ENCODE measurements around the gene KRT27. TPM values are rescaled to one million over a fixed set of nuclear protein-coding genes. Genes with fewer than 3 reads are reported as not detected.

Gene KRT27
- total and polyA plus RNA-seq, 4 donors = not detected

DNA sequence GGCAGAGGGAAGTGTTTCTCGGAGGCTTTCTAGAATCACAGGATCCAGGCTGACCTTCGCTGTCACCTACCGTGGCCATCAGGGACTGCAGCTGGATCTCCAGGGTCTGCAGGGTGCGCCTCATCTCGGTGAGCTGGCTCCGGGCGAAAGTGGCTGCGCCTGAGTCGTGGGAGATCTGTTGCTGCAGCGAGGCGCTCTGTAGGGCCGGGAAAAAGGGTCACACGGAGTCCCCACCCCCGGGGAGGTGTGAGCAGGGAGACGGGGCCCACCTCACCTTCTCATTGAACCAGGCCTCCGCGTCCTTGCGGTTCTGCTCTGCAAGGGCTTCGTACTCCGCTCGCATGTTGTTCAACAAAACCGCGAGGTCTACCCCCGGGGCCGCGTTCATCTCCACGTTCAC lies 14.5 kb upstream of the KRT27 start:
- Histone ChIP-seq H3K27me3 (ENCODE audit: control insufficient read depth in 1 of 2, insufficient read depth in 2 of 2, low read length in 1 of 2) (no peaks in the 10 kb centered on the region), H3K4me1 (ENCODE audit: control insufficient read depth in 1 of 2, insufficient read depth in 2 of 2, low read length in 2 of 2) (no peaks in the 10 kb centered on the region), H3K36me3 (ENCODE audit: control insufficient read depth in 1 of 2, insufficient read depth in 2 of 2, low read length in 1 of 2) (no peaks in the 10 kb centered on the region), H3K9me3 (ENCODE audit: control insufficient read depth, low read length) (no peaks in the 10 kb centered on the region), H3K27ac (ENCODE audit: low read depth in 1 of 2, low read length in 2 of 2) (no peak overlapping the region), H3K4me3 (ENCODE audit: low read length in 2 of 2) (no peak overlapping the region)
- DNase-seq (no peak), ATAC-seq (ENCODE audit: low FRiP score) (no peak)
- WGBS, 2 donors = 71 to 72% methylated on average over 27 of the region's 27 CpGs
- intact Hi-C loops (cut with DNase I) = no loop called here

DNA sequence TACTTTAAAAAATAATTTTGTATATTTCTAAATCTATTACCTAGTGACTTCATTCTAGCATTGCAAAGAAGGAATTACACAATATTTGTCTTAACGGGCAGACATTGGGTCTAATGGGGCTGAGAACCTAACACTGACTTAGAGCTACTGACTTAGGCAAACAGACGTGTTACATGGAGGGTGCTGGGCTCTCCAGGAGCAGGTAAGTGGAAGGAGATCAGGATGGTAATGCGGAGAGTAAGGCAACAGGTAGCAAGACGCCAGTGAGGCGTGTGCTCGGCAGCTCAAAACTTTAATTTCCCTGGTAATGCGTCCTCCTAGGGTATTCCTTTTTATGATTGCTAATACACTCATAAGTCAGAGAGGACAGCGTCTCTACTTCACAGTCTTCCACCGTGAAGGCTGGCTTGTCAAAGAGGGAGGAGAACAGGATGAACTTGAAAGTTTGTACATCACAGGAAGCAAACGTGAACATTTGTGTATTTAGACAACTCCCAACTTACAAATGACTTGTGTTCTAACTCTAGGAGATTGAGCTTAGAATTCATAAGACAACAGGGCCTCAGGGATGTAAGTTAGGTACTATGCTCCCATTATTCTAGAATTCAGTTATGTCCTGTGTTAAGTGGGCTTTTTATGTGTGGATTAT lies 12.8 kb upstream of the KRT27 start:
- Histone ChIP-seq H3K27ac (ENCODE audit: low read depth in 1 of 2, low read length in 2 of 2) (no peak overlapping the region), H3K4me1 (ENCODE audit: control insufficient read depth in 1 of 2, insufficient read depth in 2 of 2, low read length in 2 of 2) (peaks cover 0 to 2% of the 10 kb centered on the region in 2 donors), H3K27me3 (ENCODE audit: control insufficient read depth in 1 of 2, insufficient read depth in 2 of 2, low read length in 1 of 2) (no peaks in the 10 kb centered on the region), H3K36me3 (ENCODE audit: control insufficient read depth in 1 of 2, insufficient read depth in 2 of 2, low read length in 1 of 2) (no peaks in the 10 kb centered on the region), H3K4me3 (ENCODE audit: low read length in 2 of 2) (no peak overlapping the region), H3K9me3 (ENCODE audit: control insufficient read depth, low read length) (no peaks in the 10 kb centered on the region)
- 78 to 81% methylated on average over 10 of the region's 10 CpGs for WGBS, 2 donors
- ATAC-seq (ENCODE audit: low FRiP score) = no peak
- intact Hi-C loops (cut with DNase I) = no loop called here
- DNase-seq = no peak

DNA sequence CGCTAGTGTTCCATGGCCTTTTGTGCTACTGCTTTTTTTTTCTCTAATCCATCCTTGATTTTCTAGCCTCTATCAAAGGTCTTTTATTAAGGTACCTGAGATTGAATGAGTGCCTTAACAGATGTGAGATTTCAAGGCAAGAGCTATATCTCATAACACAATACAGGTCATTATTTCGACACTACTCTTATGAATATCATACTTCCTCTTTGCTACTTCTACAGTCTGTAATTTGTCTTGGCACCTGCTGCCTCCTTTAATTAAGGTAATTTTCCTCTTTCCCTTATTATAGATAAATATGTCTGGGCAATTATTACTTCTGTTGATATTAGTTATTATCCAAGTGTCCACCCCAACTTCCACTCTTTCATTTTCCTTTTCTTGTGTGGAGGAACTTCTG lies 12.1 kb upstream of the KRT27 start:
- Histone ChIP-seq H3K27ac (ENCODE audit: low read depth in 1 of 2, low read length in 2 of 2) (no peak overlapping the region), H3K27me3 (ENCODE audit: control insufficient read depth in 1 of 2, insufficient read depth in 2 of 2, low read length in 1 of 2) (no peaks in the 10 kb centered on the region), H3K4me3 (ENCODE audit: low read length in 2 of 2) (no peak overlapping the region), H3K4me1 (ENCODE audit: control insufficient read depth in 1 of 2, insufficient read depth in 2 of 2, low read length in 2 of 2) (peaks cover 0 to 2% of the 10 kb centered on the region in 2 donors), H3K9me3 (ENCODE audit: control insufficient read depth, low read length) (peaks cover under 1% of the 10 kb centered on the region), H3K36me3 (ENCODE audit: control insufficient read depth in 1 of 2, insufficient read depth in 2 of 2, low read length in 1 of 2) (no peaks in the 10 kb centered on the region)
- 86 to 93% methylated on average over 2 of the region's 2 CpGs for WGBS, 2 donors
- intact Hi-C loops (cut with DNase I) = no loop called here
- ATAC-seq (ENCODE audit: low FRiP score) (no peak), DNase-seq (no peak)

GRCh38 chr17:40793832-40794231 lies 11.5 kb upstream of the KRT27 start:
- Histone ChIP-seq H3K27ac (ENCODE audit: low read depth in 1 of 2, low read length in 2 of 2) (no peak overlapping the region), H3K9me3 (ENCODE audit: control insufficient read depth, low read length) (peaks cover 1% of the 10 kb centered on the region), H3K36me3 (ENCODE audit: control insufficient read depth in 1 of 2, insufficient read depth in 2 of 2, low read length in 1 of 2) (no peaks in the 10 kb centered on the region), H3K27me3 (ENCODE audit: control insufficient read depth in 1 of 2, insufficient read depth in 2 of 2, low read length in 1 of 2) (no peaks in the 10 kb centered on the region), H3K4me1 (ENCODE audit: control insufficient read depth in 1 of 2, insufficient read depth in 2 of 2, low read length in 2 of 2) (peaks cover 0 to 2% of the 10 kb centered on the region in 2 donors), H3K4me3 (ENCODE audit: low read length in 2 of 2) (no peak overlapping the region)
- WGBS, 2 donors = 58 to 60% methylated on average over 10 of the region's 10 CpGs
- DNase-seq = no peak
- intact Hi-C loops (cut with DNase I) = no loop called here
- no peak for ATAC-seq (ENCODE audit: low FRiP score)

- intact Hi-C loops (cut with DNase I) = no loop called here
- peak; percentile 82 for ATAC-seq (ENCODE audit: low FRiP score)
- Histone ChIP-seq H3K27ac (ENCODE audit: low read depth in 1 of 2, low read length in 2 of 2) (no peak overlapping the region), H3K27me3 (ENCODE audit: control insufficient read depth in 1 of 2, insufficient read depth in 2 of 2, low read length in 1 of 2) (no peaks in the 10 kb centered on the region), H3K36me3 (ENCODE audit: control insufficient read depth in 1 of 2, insufficient read depth in 2 of 2, low read length in 1 of 2) (no peaks in the 10 kb centered on the region), H3K4me1 (ENCODE audit: control insufficient read depth in 1 of 2, insufficient read depth in 2 of 2, low read length in 2 of 2) (peaks cover 0 to 2% of the 10 kb centered on the region in 2 donors), H3K4me3 (ENCODE audit: low read length in 2 of 2) (no peak overlapping the region), H3K9me3 (ENCODE audit: control insufficient read depth, low read length) (peaks cover 1% of the 10 kb centered on the region)
- 33 to 40% methylated on average over 6 of the region's 6 CpGs for WGBS, 2 donors
- DNase-seq = no peak
Measured at GRCh38 chr17:40791787-40792436, 9.6 kb upstream of the KRT27 start.

GRCh38 chr17:40791111-40791510 lies 8.8 kb upstream of the KRT27 start:
- no peak overlapping the region for H3K27ac ChIP-seq (ENCODE audit: low read depth in 1 of 2, low read length in 2 of 2)
- peak; percentile 48 for ATAC-seq (ENCODE audit: low FRiP score)
- no peaks in the 10 kb centered on the region for H3K36me3 ChIP-seq (ENCODE audit: control insufficient read depth in 1 of 2, insufficient read depth in 2 of 2, low read length in 1 of 2)
- peaks cover 1% of the 10 kb centered on the region for H3K9me3 ChIP-seq (ENCODE audit: control insufficient read depth, low read length)
- H3K4me1 ChIP-seq (ENCODE audit: control insufficient read depth in 1 of 2, insufficient read depth in 2 of 2, low read length in 2 of 2) = peaks cover 0 to 2% of the 10 kb centered on the region in 2 donors
- 23 to 61% methylated on average over 1 of the region's 1 CpG for WGBS, 2 donors
- no peaks in the 10 kb centered on the region for H3K27me3 ChIP-seq (ENCODE audit: control insufficient read depth in 1 of 2, insufficient read depth in 2 of 2, low read length in 1 of 2)
- DNase-seq = no peak
- intact Hi-C loops (cut with DNase I) = no loop called here
- H3K4me3 ChIP-seq (ENCODE audit: low read length in 2 of 2) = no peak overlapping the region

DNA sequence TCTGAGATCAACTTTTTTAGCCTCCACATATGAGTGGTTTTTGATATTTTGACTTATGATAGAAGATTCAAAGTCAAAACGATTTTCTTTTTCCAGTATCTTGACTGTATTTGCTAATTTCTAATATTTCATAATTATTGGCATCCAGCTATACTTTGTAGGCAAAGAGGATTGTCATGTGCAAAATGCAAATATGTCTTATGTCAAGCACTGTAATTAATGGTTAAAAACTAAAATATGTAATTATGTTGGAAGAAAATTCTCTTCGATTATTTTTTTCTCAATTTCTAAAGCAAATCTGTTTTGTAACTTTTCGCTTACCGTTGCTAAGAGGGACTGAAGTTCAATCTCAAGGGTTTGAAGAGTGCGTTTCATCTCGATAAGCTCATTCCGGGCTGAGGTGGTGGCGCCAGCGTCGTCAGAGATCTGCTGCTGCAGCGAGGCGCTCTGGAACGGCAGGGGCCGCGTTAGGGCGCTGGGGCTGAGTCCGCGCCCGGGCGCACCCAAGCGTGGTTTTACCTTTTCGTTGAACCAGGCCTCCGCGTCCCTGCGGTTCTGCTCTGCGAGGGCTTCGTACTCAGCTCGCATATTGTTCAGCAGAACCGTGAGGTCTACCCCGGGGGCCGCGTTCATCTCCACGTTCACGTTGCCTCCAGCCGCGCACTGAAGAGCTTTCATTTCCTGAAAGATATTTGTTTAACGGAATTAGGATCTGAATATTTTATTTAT lies 3.0 kb downstream of the KRT27 start:
- Histone ChIP-seq H3K4me3 (ENCODE audit: low read length in 2 of 2) (no peak overlapping the region), H3K27me3 (ENCODE audit: control insufficient read depth in 1 of 2, insufficient read depth in 2 of 2, low read length in 1 of 2) (no peaks in the 10 kb centered on the region), H3K9me3 (ENCODE audit: control insufficient read depth, low read length) (no peaks in the 10 kb centered on the region), H3K36me3 (ENCODE audit: control insufficient read depth in 1 of 2, insufficient read depth in 2 of 2, low read length in 1 of 2) (no peaks in the 10 kb centered on the region), H3K4me1 (ENCODE audit: control insufficient read depth in 1 of 2, insufficient read depth in 2 of 2, low read length in 2 of 2) (no peaks in the 10 kb centered on the region), H3K27ac (ENCODE audit: low read depth in 1 of 2, low read length in 2 of 2) (no peak overlapping the region)
- intact Hi-C loops (cut with DNase I) = no loop called here
- ATAC-seq (ENCODE audit: low FRiP score) (peak; percentile 56), DNase-seq (peak in 1 of 2 donors; percentile 78)
- WGBS, 2 donors = 19 to 32% methylated on average over 37 of the region's 37 CpGs

DNA sequence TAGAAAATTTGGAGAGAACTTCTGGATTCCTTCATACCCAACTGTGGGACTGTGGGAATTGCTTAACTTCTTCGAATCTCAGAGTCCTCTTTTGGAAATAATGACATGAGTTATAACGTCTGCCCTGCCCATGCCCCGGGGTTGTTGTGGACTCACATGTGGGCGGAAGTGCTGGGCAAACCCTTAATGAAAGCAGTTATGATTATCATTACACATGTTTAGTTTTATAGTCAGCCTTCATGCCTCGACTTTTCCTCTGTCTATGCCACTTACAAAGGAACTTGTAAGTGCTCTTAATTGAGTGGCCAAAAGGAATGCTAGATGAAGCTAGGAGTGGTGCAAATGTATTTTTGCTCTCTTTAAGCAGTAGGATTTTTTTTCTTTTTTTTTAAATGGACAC lies 3.9 kb downstream of the KRT27 start:
- Histone ChIP-seq H3K4me3 (ENCODE audit: low read length in 2 of 2) (no peak overlapping the region), H3K9me3 (ENCODE audit: control insufficient read depth, low read length) (no peaks in the 10 kb centered on the region), H3K27ac (ENCODE audit: low read depth in 1 of 2, low read length in 2 of 2) (no peak overlapping the region), H3K36me3 (ENCODE audit: control insufficient read depth in 1 of 2, insufficient read depth in 2 of 2, low read length in 1 of 2) (no peaks in the 10 kb centered on the region), H3K4me1 (ENCODE audit: control insufficient read depth in 1 of 2, insufficient read depth in 2 of 2, low read length in 2 of 2) (no peaks in the 10 kb centered on the region), H3K27me3 (ENCODE audit: control insufficient read depth in 1 of 2, insufficient read depth in 2 of 2, low read length in 1 of 2) (no peaks in the 10 kb centered on the region)
- intact Hi-C loops (cut with DNase I) = no loop called here
- DNase-seq (no peak), ATAC-seq (ENCODE audit: low FRiP score) (no peak)
- 49 to 51% methylated on average over 5 of the region's 5 CpGs for WGBS, 2 donors

DNA sequence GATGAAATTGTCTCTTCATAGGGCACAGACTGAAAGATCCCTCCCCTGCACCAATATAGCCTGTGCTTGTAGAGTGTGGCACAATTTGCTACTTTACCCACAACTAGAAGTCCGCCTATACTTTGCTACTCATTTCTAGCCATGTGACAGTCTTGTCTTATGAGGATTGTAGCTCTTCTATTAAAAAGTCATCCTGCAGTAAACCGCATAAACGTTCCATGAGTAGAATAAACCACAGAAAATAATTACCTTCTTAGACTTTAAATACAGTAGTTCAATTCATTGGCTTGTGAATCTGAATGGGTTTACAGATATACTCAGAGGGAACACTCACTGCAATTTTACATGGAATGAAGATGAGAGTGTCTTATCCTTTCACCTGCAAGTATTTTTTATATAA lies 4.4 kb downstream of the KRT27 start:
- H3K36me3 ChIP-seq (ENCODE audit: control insufficient read depth in 1 of 2, insufficient read depth in 2 of 2, low read length in 1 of 2) = no peaks in the 10 kb centered on the region
- WGBS, 2 donors = 86% methylated on average over 3 of the region's 3 CpGs
- no peaks in the 10 kb centered on the region for H3K4me1 ChIP-seq (ENCODE audit: control insufficient read depth in 1 of 2, insufficient read depth in 2 of 2, low read length in 2 of 2)
- H3K27me3 ChIP-seq (ENCODE audit: control insufficient read depth in 1 of 2, insufficient read depth in 2 of 2, low read length in 1 of 2) = no peaks in the 10 kb centered on the region
- intact Hi-C loops (cut with DNase I) = no loop called here
- H3K9me3 ChIP-seq (ENCODE audit: control insufficient read depth, low read length) = no peaks in the 10 kb centered on the region
- ATAC-seq (ENCODE audit: low FRiP score) = no peak
- no peak for DNase-seq
- no peak overlapping the region for H3K27ac ChIP-seq (ENCODE audit: low read depth in 1 of 2, low read length in 2 of 2)
- H3K4me3 ChIP-seq (ENCODE audit: low read length in 2 of 2) = no peak overlapping the region
